OCI-M2 (cell line): ENCODE measurements around the gene SPATA45.

ENCODE experiments used
- DNase-seq: peaks from one replicate; lab custom pipeline; 2025; ENCODE audit not compliant: unreplicated experiment; lab: John Stamatoyannopoulos, UW

Gene SPATA45

GRCh38 chr1:212782422-212783154, 64.9 kb downstream of the SPATA45 start:
- DNase-seq, result no peak

- no peak for DNase-seq
Observed at GRCh38 chr1:212781225-212781624, 66.2 kb downstream of the SPATA45 start.

GRCh38 chr1:212780759-212781158, 66.7 kb downstream of the SPATA45 start:
- DNase-seq, result no peak
